HG03520 (cell line): ENCODE measurements around the gene KRTAP6-1.

ENCODE experiments used
- ATAC-seq: cut with Tn5 transposase; IDR thresholded peaks from one replicate; pipeline ENCODE4 v1.9.1; 2021; ENCODE audit warnings: mild to moderate bottlenecking, moderate library complexity; ENCODE audit not compliant: unreplicated experiment

Gene KRTAP6-1

GRCh38 chr21:30613836-30614235 lies at the start of gene KRTAP6-1:
Gene KRTAP6-1, minus strand, starts transcription at chr21:30613930. Its CDS starts 26 bp downstream, at chr21:30613904.
- ATAC-seq: no peak

GRCh38 chr21:30652891-30653290 lies 39.2 kb upstream of the KRTAP6-1 start:
- no peak for ATAC-seq

GRCh38 chr21:30646904-30647414 lies 33.2 kb upstream of the KRTAP6-1 start:
- ATAC-seq: no peak

- no peak for ATAC-seq
Measured at GRCh38 chr21:30642564-30642963, 28.8 kb upstream of the KRTAP6-1 start, which contains the start of gene KRTAP20-3. Gene KRTAP20-3, plus strand, starts transcription at chr21:30642864.

GRCh38 chr21:30638686-30639085 lies 25.0 kb upstream of the KRTAP6-1 start:
- ATAC-seq: no peak

GRCh38 chr21:30634906-30635305 lies 21.2 kb upstream of the KRTAP6-1 start, which contains the start of gene KRTAP20-2:
Gene KRTAP20-2, plus strand, starts transcription at chr21:30635206. Its CDS starts 58 bp downstream, at chr21:30635264.
- ATAC-seq: no peak

GRCh38 chr21:30629200-30629599 lies 15.5 kb upstream of the KRTAP6-1 start:
- no peak for ATAC-seq

GRCh38 chr21:30628109-30628508 lies 14.4 kb upstream of the KRTAP6-1 start:
- no peak for ATAC-seq

- no peak for ATAC-seq
Measured at GRCh38 chr21:30625449-30626165, 11.9 kb upstream of the KRTAP6-1 start.

- no peak for ATAC-seq
Measured at GRCh38 chr21:30623362-30623761, 9.6 kb upstream of the KRTAP6-1 start.

GRCh38 chr21:30620522-30620921 lies 6.8 kb upstream of the KRTAP6-1 start, which contains the start of gene KRTAP20-4:
Gene KRTAP20-4, plus strand, starts transcription at chr21:30620627.
- no peak for ATAC-seq

- no peak for ATAC-seq
Measured at GRCh38 chr21:30620080-30620479, 6.3 kb upstream of the KRTAP6-1 start.

GRCh38 chr21:30616125-30616524 lies 2.4 kb upstream of the KRTAP6-1 start, which contains the start of gene KRTAP20-1:
Gene KRTAP20-1, plus strand, starts transcription at chr21:30616425. Its CDS starts 30 bp downstream, at chr21:30616455.
- ATAC-seq: no peak

- ATAC-seq: no peak
Measured at GRCh38 chr21:30615199-30615598, 1.5 kb upstream of the KRTAP6-1 start.

- no peak for ATAC-seq
Measured at GRCh38 chr21:30612132-30612531, 1.6 kb downstream of the KRTAP6-1 start.

GRCh38 chr21:30605968-30606367 lies 7.8 kb downstream of the KRTAP6-1 start:
- ATAC-seq: no peak

- no peak for ATAC-seq
Measured at GRCh38 chr21:30600787-30601186, 12.9 kb downstream of the KRTAP6-1 start, which contains the start of gene KRTAP22-1. Gene KRTAP22-1, plus strand, starts transcription at chr21:30601087.

GRCh38 chr21:30598802-30599201 lies 14.9 kb downstream of the KRTAP6-1 start, which contains the start of gene KRTAP6-2:
Gene KRTAP6-2, minus strand, starts transcription at chr21:30598902. Its CDS starts 28 bp downstream, at chr21:30598874.
- ATAC-seq: no peak

- no peak for ATAC-seq
Measured at GRCh38 chr21:30592140-30592539, 21.6 kb downstream of the KRTAP6-1 start, which contains the start of gene KRTAP6-3. Gene KRTAP6-3, plus strand, starts transcription at chr21:30592440. Its CDS starts 6 bp downstream, at chr21:30592446.

- ATAC-seq: no peak
Measured at GRCh38 chr21:30590297-30590696, 23.4 kb downstream of the KRTAP6-1 start, which contains the start of gene KRTAP22-2. Gene KRTAP22-2, minus strand, starts transcription at chr21:30590397.

- ATAC-seq: no peak
Measured at GRCh38 chr21:30582870-30583269, 30.9 kb downstream of the KRTAP6-1 start.

GRCh38 chr21:30580132-30580531 lies 33.6 kb downstream of the KRTAP6-1 start:
- ATAC-seq: no peak
